GM12864 (cell line): ENCODE results near the gene PTPRT.

Experiments used
- DNase-seq: peaks from one replicate; pipeline ENCODE4 v3.0.0-alpha.2; 2011; ENCODE audit warnings: low read depth
- H3K4me3 ChIP-seq: 2 replicates; pipeline ENCODE4 v1.5.1; 2011; ENCODE audit warnings: mild to moderate bottlenecking, low read depth, low read length, control low read depth
- CTCF ChIP-seq: IDR thresholded peaks from 2 replicates; pipeline ENCODE4 v1.5.1; 2011; ENCODE audit warnings: low read depth, mild to moderate bottlenecking, moderate library complexity, low read length, control low read depth, inconsistent platforms; ENCODE audit errors: missing control alignments

Gene PTPRT

DNA sequence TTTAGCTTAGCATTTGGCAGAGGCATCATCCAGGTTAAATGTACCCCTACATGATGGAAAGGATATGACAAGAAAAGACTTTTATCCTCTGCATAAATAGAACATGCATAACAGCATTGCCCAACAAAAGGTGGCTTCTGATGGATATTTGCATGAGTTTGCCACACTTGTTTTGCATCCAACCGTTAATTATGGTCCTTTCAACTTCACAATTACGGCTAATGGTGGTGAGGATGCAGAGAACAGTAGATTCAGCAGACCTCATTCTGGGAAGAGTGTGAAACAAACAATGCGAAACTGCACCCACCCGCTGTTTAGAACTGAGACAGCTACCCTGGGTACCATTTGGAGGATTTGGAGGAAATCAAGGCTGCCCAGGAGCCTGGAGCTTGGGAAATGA lies 880.7 kb downstream of the PTPRT start:
- H3K4me3 ChIP-seq = no peak overlapping the region
- TF ChIP-seq CTCF = no peak
- DNase-seq = no peak

- no peak overlapping the region for H3K4me3 ChIP-seq
- DNase-seq = no peak
- TF ChIP-seq CTCF = no peak
Observed at GRCh38 chr20:42308171-42308570, 881.5 kb downstream of the PTPRT start.

DNA sequence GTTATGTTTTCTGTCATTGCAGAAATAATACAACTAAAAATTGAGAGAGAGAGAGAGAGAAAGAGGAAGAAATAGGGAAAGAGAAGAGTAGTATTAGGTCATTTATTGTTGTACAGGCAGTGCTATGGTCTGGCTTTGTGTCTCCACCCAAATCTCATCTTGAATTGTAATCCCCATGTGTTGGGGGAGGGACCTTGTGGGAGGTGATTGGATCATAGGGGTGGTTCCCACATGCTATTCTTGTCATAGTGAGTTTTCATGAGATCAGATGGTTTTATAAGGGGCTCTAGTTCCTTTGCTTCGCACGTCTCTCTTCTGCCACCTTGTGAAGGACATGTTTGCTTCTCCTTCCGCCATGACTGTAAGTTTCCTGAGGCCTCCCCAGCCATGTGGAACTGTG lies 894.1 kb downstream of the PTPRT start:
- DNase-seq = no peak
- H3K4me3 ChIP-seq = no peak overlapping the region
- TF ChIP-seq CTCF = no peak

DNA sequence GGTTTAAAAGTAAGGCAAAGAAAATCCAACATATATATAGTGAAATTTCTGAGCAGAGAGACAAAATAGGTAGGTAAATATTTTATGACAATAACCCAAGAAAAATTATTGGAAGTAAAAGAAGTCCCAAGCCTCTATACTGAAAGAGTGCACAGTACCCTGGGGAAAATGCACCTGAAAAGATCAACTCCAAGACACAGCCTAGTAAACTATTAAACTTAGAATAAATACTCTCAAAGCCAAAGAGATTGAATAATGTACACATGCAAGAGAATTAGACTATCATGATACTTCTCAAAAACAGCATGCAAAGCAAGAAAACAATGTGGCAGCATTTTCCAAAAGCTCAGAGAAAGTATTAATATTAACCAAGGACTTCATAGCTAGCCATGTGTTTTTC lies 894.7 kb downstream of the PTPRT start:
- no peak overlapping the region for H3K4me3 ChIP-seq
- no peak for TF ChIP-seq CTCF
- no peak for DNase-seq

GRCh38 chr20:42281801-42282200 lies 907.9 kb downstream of the PTPRT start:
- H3K4me3 ChIP-seq = no peak overlapping the region
- TF ChIP-seq CTCF = no peak
- DNase-seq = no peak

GRCh38 chr20:42276718-42277602 lies 912.7 kb downstream of the PTPRT start:
- no peak for TF ChIP-seq CTCF
- DNase-seq = no peak

GRCh38 chr20:42274986-42275385 lies 914.7 kb downstream of the PTPRT start:
- TF ChIP-seq CTCF = no peak
- DNase-seq = no peak
- no peak overlapping the region for H3K4me3 ChIP-seq

More at GRCh38 chr20:42276718-42277602, 912.7 kb downstream of the PTPRT start:
- no peak overlapping the region for H3K4me3 ChIP-seq
